ENCODE measurements around the gene ARHGEF28. TPM values are rescaled to one million over a fixed set of nuclear protein-coding genes. Genes with fewer than 3 reads are reported as not detected.

ARHGEF28 gene
- total and polyA plus RNA-seq, 2 donors = 2.3 to 16.9 TPM

GRCh38 chr5:73633060-73633459 is 7.1 kb downstream of the ARHGEF28 start:
- H3K4me1 ChIP-seq (ENCODE audit: insufficient read depth) = no peaks in the 10 kb centered on the region
- H3K36me3 ChIP-seq (ENCODE audit: insufficient read depth) = no peaks in the 10 kb centered on the region
- no peak overlapping the region for H3K4me3 ChIP-seq (ENCODE audit: low read depth, low read length)
- no peak for DNase-seq (ENCODE audit: extremely low spot score)
- H3K27ac ChIP-seq (ENCODE audit: low read depth) = no peak overlapping the region
- 51% methylated on average over 5 of the region's 5 CpGs for WGBS

GRCh38 chr5:73636408-73636807 is 10.4 kb downstream of the ARHGEF28 start:
- H3K4me1 ChIP-seq (ENCODE audit: insufficient read depth) = no peaks in the 10 kb centered on the region
- DNase-seq (ENCODE audit: extremely low spot score) = no peak
- H3K4me3 ChIP-seq (ENCODE audit: low read depth, low read length) = no peak overlapping the region
- H3K27ac ChIP-seq (ENCODE audit: low read depth) = no peak overlapping the region
- H3K36me3 ChIP-seq (ENCODE audit: insufficient read depth) = no peaks in the 10 kb centered on the region
- WGBS = 61% methylated on average over 3 of the region's 3 CpGs

DNA sequence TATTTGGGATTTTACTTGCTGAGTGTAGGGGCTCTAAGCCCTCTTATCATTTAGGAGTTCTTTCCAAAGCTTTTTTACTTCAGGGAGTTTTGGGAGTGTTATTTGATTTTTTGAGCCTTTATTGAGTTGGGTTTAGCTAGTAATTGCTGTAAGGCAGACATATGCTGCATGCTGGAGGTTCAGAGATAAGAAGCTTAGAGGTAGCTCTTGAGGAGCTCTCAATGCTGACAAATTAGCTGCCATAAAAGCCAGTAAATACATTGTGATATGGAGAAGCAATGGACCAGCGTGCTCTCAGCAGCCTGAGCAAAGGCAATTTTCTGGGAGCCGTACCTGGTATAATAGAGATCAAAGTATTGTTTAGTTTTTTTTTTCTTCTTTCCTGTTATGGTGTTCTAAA is 11.6 kb downstream of the ARHGEF28 start:
- WGBS = 44% methylated on average over 2 of the region's 2 CpGs
- no peak overlapping the region for H3K27ac ChIP-seq (ENCODE audit: low read depth)
- no peaks in the 10 kb centered on the region for H3K4me1 ChIP-seq (ENCODE audit: insufficient read depth)
- no peak for DNase-seq (ENCODE audit: extremely low spot score)
- H3K36me3 ChIP-seq (ENCODE audit: insufficient read depth) = no peaks in the 10 kb centered on the region
- no peak overlapping the region for H3K4me3 ChIP-seq (ENCODE audit: low read depth, low read length)

DNA sequence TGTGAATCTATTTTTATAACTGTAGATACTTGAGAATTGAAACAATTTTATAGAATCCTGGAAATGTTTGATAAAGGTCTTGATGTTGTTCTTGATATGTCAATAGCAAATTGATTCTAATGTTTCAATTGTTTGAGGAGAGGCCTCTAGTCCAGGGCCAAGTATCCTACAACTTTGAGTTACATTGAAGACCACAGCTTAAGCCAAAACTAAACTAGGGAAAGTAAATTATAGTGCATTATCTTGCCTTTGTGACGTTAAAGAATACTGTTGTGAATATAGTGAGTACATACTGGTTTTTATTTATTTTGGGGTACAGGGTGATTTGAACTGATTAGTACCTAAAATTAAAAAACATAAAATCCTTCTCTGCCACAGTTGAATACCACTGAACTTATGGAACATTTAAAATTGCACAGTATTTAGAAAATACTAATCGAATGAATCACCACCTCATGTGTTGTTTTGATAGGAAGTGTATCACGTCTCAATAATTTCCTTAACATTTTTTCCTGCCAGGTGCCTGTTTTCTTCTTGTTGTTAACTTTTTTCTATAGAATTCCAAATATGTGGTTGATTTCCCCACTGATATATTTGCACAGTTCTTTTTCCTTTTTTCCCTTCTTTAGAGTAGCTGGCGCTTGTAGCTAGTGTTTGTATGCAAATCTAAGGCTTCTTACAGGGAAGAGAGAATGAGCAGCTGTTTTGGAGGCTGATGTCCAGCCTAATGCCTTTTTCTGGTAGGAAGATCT is 12.5 kb downstream of the ARHGEF28 start:
- H3K36me3 ChIP-seq (ENCODE audit: insufficient read depth) = no peaks in the 10 kb centered on the region
- no peak for DNase-seq (ENCODE audit: extremely low spot score)
- H3K27ac ChIP-seq (ENCODE audit: low read depth) = no peak overlapping the region
- WGBS = 41% methylated on average over 4 of the region's 4 CpGs
- H3K4me3 ChIP-seq (ENCODE audit: low read depth, low read length) = no peak overlapping the region
- H3K4me1 ChIP-seq (ENCODE audit: insufficient read depth) = no peaks in the 10 kb centered on the region

DNA sequence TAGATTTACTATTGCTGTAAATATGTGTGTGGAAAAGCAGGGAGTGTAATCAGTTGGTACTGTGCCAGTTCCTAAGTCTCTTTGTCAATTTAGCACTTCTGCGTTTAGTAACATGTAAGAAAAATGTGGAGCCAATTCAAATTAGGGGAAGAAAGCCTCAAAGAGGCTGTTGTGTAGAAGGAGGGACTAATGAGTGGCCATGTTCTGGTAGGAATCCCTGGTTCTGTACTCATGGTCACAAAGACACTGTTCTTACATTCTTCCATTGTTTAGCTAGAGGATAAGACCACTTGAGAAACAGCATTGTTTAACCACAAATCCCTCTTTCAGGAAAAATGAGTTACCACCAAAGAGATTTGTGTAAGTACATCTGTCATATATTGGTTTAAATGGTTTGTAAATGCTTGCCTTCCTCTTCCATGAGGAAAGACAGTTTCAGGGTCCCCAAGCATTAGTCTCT is 14.9 kb downstream of the ARHGEF28 start:
- H3K27ac ChIP-seq (ENCODE audit: low read depth) = no peak overlapping the region
- no peaks in the 10 kb centered on the region for H3K36me3 ChIP-seq (ENCODE audit: insufficient read depth)
- H3K4me3 ChIP-seq (ENCODE audit: low read depth, low read length) = no peak overlapping the region
- no peak for DNase-seq (ENCODE audit: extremely low spot score)
- 22% methylated on average over 1 of the region's 1 CpG for WGBS
- no peaks in the 10 kb centered on the region for H3K4me1 ChIP-seq (ENCODE audit: insufficient read depth)

DNA sequence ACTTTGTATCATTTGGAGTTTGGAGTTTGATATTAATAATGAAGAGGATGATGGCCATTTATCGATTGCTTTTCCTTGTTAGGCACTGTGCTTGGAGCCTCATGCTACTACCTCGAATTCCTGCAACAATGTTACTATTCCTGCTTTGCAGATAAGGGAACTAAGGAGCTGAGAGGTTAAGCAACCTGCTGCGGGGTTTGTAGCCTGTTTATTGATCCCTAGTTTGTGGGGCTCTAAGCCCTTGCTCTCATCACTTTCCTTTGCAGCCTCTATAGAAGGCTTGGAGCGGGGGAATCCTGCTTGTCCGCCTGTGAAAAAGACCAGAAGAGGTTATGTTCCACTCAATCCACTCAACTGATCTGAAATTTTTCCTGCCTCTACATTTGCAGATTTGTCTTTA is 15.8 kb downstream of the ARHGEF28 start:
- H3K4me3 ChIP-seq (ENCODE audit: low read depth, low read length) = no peak overlapping the region
- no peaks in the 10 kb centered on the region for H3K36me3 ChIP-seq (ENCODE audit: insufficient read depth)
- 54% methylated on average over 5 of the region's 5 CpGs for WGBS
- H3K4me1 ChIP-seq (ENCODE audit: insufficient read depth) = no peaks in the 10 kb centered on the region
- DNase-seq (ENCODE audit: extremely low spot score) = no peak
- no peak overlapping the region for H3K27ac ChIP-seq (ENCODE audit: low read depth)

- WGBS = 74% methylated on average over 4 of the region's 4 CpGs
- no peaks in the 10 kb centered on the region for H3K36me3 ChIP-seq (ENCODE audit: insufficient read depth)
- no peak overlapping the region for H3K4me3 ChIP-seq (ENCODE audit: low read depth, low read length)
- no peaks in the 10 kb centered on the region for H3K4me1 ChIP-seq (ENCODE audit: insufficient read depth)
- H3K27ac ChIP-seq (ENCODE audit: low read depth) = no peak overlapping the region
- no peak for DNase-seq (ENCODE audit: extremely low spot score)
These were observed 16.3 kb downstream of the ARHGEF28 start for GRCh38 chr5:73642344-73642743.

- 56% methylated on average over 3 of the region's 3 CpGs for WGBS
These were observed 18.5 kb downstream of the ARHGEF28 start for GRCh38 chr5:73644385-73644963.

DNA sequence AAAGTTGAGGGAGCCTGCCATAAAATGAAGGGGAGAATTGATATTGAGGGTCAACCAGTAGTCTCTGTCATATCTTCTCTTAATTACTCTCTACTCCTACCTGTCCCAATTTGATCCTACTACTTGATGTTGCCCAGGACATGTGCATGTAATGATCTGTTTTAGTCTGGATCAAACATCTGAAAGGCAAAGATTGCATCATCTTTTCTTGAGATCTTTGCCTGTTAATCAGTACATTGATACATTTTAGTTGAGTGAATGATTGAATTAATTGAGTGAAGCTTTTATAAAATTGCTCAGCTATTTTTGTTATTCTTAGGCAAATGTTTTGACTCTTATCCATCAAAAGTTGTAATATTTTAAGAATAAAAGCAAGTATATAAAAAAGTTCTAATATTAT is 21.7 kb downstream of the ARHGEF28 start:
- no peaks in the 10 kb centered on the region for H3K4me1 ChIP-seq (ENCODE audit: insufficient read depth)
- no peak for DNase-seq (ENCODE audit: extremely low spot score)
- H3K36me3 ChIP-seq (ENCODE audit: insufficient read depth) = no peaks in the 10 kb centered on the region
- no peak overlapping the region for H3K4me3 ChIP-seq (ENCODE audit: low read depth, low read length)
- H3K27ac ChIP-seq (ENCODE audit: low read depth) = no peak overlapping the region

More at GRCh38 chr5:73644385-73644963, 18.5 kb downstream of the ARHGEF28 start:
- Histone ChIP-seq H3K4me1 (ENCODE audit: insufficient read depth) (no peaks in the 10 kb centered on the region), H3K4me3 (ENCODE audit: low read depth, low read length) (no peak overlapping the region), H3K36me3 (ENCODE audit: insufficient read depth) (no peaks in the 10 kb centered on the region), H3K27ac (ENCODE audit: low read depth) (no peak overlapping the region)
- no peak for DNase-seq (ENCODE audit: extremely low spot score)

DNA sequence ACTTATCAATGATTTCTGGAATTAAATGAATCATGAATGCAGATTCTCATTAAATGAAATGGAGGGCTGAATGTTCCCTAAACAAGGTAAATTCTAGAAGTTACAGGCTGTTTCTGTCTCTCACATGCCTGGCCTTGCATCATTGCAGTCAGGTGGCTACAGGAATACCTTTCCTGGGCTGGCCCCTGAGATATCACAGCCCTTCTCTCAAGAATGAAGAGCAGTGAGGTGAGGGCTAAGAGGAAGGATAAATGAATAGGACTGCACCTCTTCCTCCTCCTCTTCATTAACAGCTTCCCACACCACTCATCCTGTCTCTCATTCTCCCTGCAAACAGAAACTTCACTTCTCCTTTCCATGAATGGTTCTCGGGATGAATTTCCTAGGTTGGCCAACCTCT is 22.5 kb downstream of the ARHGEF28 start:
- Histone ChIP-seq H3K36me3 (ENCODE audit: insufficient read depth) (no peaks in the 10 kb centered on the region), H3K4me1 (ENCODE audit: insufficient read depth) (no peaks in the 10 kb centered on the region), H3K27ac (ENCODE audit: low read depth) (no peak overlapping the region), H3K4me3 (ENCODE audit: low read depth, low read length) (no peak overlapping the region)
- DNase-seq (ENCODE audit: extremely low spot score) = no peak
- WGBS = 68% methylated on average over 1 of the region's 1 CpG

- Histone ChIP-seq H3K4me3 (ENCODE audit: low read depth, low read length) (no peak overlapping the region), H3K36me3 (ENCODE audit: insufficient read depth) (no peaks in the 10 kb centered on the region), H3K27ac (ENCODE audit: low read depth) (no peak overlapping the region), H3K4me1 (ENCODE audit: insufficient read depth) (no peaks in the 10 kb centered on the region)
- DNase-seq (ENCODE audit: extremely low spot score) = no peak
- WGBS = 81% methylated on average over 3 of the region's 3 CpGs
These were observed 23.9 kb downstream of the ARHGEF28 start for GRCh38 chr5:73649926-73650325.

- no peak for DNase-seq (ENCODE audit: extremely low spot score)
- Histone ChIP-seq H3K4me3 (ENCODE audit: low read depth, low read length) (no peak overlapping the region), H3K4me1 (ENCODE audit: insufficient read depth) (no peaks in the 10 kb centered on the region), H3K27ac (ENCODE audit: low read depth) (no peak overlapping the region), H3K36me3 (ENCODE audit: insufficient read depth) (no peaks in the 10 kb centered on the region)
- 66% methylated on average over 2 of the region's 2 CpGs for WGBS
These were observed 26.4 kb downstream of the ARHGEF28 start for GRCh38 chr5:73652391-73652790.

- WGBS = 58% methylated on average over 3 of the region's 3 CpGs
- DNase-seq (ENCODE audit: extremely low spot score) = no peak
These were observed 28.3 kb downstream of the ARHGEF28 start for GRCh38 chr5:73654171-73654811.

GRCh38 chr5:73654819-73655318 is 28.9 kb downstream of the ARHGEF28 start:
- Histone ChIP-seq H3K27ac (ENCODE audit: low read depth) (no peak overlapping the region), H3K4me1 (ENCODE audit: insufficient read depth) (no peaks in the 10 kb centered on the region)
- 53% methylated on average over 2 of the region's 2 CpGs for WGBS

More at GRCh38 chr5:73654171-73654811, 28.3 kb downstream of the ARHGEF28 start:
- Histone ChIP-seq H3K4me3 (ENCODE audit: low read depth, low read length) (no peak overlapping the region), H3K36me3 (ENCODE audit: insufficient read depth) (no peaks in the 10 kb centered on the region), H3K27ac (ENCODE audit: low read depth) (no peak overlapping the region), H3K4me1 (ENCODE audit: insufficient read depth) (no peaks in the 10 kb centered on the region)

More at GRCh38 chr5:73654819-73655318, 28.9 kb downstream of the ARHGEF28 start:
- no peaks in the 10 kb centered on the region for H3K36me3 ChIP-seq (ENCODE audit: insufficient read depth)
- H3K4me3 ChIP-seq (ENCODE audit: low read depth, low read length) = no peak overlapping the region
- no peak for DNase-seq (ENCODE audit: extremely low spot score)

Measured in urinary bladder (tissue), 4 donors.